Smooth muscle cell (in vitro differentiated cells): Measurements from ENCODE around the gene TMEM179. TPM values are rescaled to one million over a fixed set of nuclear protein-coding genes. Genes with fewer than 3 reads are reported as not detected.

Experiments
- DNase-seq: peaks from one replicate; lab custom pipeline; 2025; ENCODE audit not compliant: unreplicated experiment; lab: John Stamatoyannopoulos, UW
- H2AFZ ChIP-seq: fragments of 200-600 bp; sonication (generic); 2 replicates; pipeline ENCODE4 v1.6.0; 2016; ENCODE audit warnings: antibody characterized with exemption, low read depth, mild to moderate bottlenecking
- H3F3A ChIP-seq: fragments of 200-600 bp; sonication (generic); 2 replicates; pipeline ENCODE4 v1.6.0; 2017; ENCODE audit warnings: antibody characterized with exemption, low read depth
- H3K27ac ChIP-seq: fragments of 200-600 bp; sonication (generic); 2 replicates; pipeline ENCODE4 v1.5.1; 2016; ENCODE audit warnings: low read depth, mild to moderate bottlenecking
- H3K27me3 ChIP-seq: fragments of 200-600 bp; sonication (generic); 2 replicates; pipeline ENCODE4 v1.6.1; 2016; ENCODE audit warnings: low read depth, mild to moderate bottlenecking
- H3K36me3 ChIP-seq: fragments of 200-600 bp; sonication (generic); 2 replicates; pipeline ENCODE4 v1.5.1; 2016; ENCODE audit warnings: low read depth
- H3K4me1 ChIP-seq: fragments of 200-600 bp; sonication (generic); 2 replicates; pipeline ENCODE4 v1.5.1; 2016; ENCODE audit warnings: low read depth
- H3K4me2 ChIP-seq: fragments of 200-600 bp; sonication (generic); 2 replicates; pipeline ENCODE4 v1.6.0; 2016; ENCODE audit warnings: mild to moderate bottlenecking
- H3K4me3 ChIP-seq: fragments of 200-600 bp; sonication (generic); 2 replicates; pipeline ENCODE4 v1.5.1; 2016; ENCODE audit warnings: mild to moderate bottlenecking
- H3K79me2 ChIP-seq: fragments of 200-600 bp; sonication (generic); 2 replicates; pipeline ENCODE4 v1.6.0; 2016; ENCODE audit warnings: low read depth, mild to moderate bottlenecking
- H3K9ac ChIP-seq: fragments of 200-600 bp; sonication (generic); 2 replicates; pipeline ENCODE4 v1.6.0; 2016; ENCODE audit warnings: low read depth
- H3K9me3 ChIP-seq: fragments of 200-600 bp; sonication (generic); replicated peaks from 2 replicates; pipeline ENCODE4 v1.5.1; 2016; ENCODE audit warnings: low read depth
- H4K20me1 ChIP-seq: fragments of 200-600 bp; sonication (generic); 2 replicates; pipeline ENCODE4 v1.6.0; 2016; ENCODE audit warnings: low read depth
- WGBS: methylation state at CpG from one replicate; pipeline ENCODE4 v1.1.7; 2016; ENCODE audit warnings: low lambda C conversion rate; 5-methylcytosine and 5-hydroxymethylcytosine counted together
- polyA plus RNA-seq: library from polyadenylated mRNA; unstranded; fragments of >200 nt; fragmentation: Nextera tagmentation; extraction: Ambion mirVana; gene quantifications from 2 replicates; pipeline ENCODE4 v1.2.1, GENCODE V29; 2016
- total RNA-seq: library from RNA; depleted of rRNA; stranded (reverse); fragments of >200 nt; gene quantifications from 2 replicates; pipeline ENCODE4 v1.2.3, GENCODE V29; 2014
- TF ChIP-seq, protein P1 (sequence below): fragments of 200-600 bp; sonication (generic); IDR thresholded peaks from 2 replicates; pipeline ENCODE4 v1.5.1; 2017; ENCODE audit warnings: borderline replicate concordance, mild to moderate bottlenecking, antibody characterized with exemption; ENCODE audit not compliant: insufficient read depth, poor library complexity, severe bottlenecking

Gene TMEM179
- total and polyA plus RNA-seq, 2 experiments from 2014 or later = 0.87 to 4.8 TPM

DNA sequence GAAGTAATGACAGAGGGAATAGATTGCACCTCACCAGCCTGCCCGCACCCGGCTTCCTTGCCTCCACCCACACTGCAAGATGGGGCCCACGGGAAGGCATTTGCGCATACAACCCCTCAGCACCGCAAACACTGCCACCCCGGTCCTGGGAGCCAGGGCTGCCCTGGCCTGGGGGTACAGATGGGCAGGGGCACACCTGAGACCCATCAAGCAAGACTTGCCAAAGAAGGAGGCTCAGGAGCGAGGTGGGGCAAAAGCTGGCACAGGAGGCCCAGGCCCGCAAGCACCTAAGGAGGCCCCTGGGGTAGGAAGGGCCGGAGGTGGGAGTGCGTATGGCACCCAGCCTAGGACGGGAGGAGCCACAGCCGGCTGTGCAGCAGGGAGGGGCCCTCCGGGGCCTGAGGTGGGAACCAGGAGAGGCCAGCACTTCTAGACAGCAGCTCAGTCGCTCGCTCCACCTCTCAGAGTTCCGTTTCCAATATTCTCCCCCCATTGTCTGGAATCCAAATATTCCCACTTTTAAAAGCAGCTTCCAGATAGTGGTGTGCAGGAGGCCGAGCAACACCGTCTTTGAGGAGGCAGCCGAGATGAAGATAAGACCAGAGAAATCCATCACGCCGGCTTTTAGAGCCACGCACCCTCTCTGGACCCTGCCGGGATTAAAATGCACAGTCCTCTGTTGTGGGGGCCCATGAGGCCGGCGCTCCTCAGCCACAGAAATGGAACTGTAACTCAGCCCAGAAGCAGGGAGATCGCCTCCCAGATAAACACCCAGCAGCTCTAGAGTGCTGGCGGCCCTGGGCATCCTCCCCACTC, 37.2 kb downstream of the TMEM179 start:
- no peak overlapping the region for H2AFZ ChIP-seq
- TF ChIP-seq, protein P1, sequence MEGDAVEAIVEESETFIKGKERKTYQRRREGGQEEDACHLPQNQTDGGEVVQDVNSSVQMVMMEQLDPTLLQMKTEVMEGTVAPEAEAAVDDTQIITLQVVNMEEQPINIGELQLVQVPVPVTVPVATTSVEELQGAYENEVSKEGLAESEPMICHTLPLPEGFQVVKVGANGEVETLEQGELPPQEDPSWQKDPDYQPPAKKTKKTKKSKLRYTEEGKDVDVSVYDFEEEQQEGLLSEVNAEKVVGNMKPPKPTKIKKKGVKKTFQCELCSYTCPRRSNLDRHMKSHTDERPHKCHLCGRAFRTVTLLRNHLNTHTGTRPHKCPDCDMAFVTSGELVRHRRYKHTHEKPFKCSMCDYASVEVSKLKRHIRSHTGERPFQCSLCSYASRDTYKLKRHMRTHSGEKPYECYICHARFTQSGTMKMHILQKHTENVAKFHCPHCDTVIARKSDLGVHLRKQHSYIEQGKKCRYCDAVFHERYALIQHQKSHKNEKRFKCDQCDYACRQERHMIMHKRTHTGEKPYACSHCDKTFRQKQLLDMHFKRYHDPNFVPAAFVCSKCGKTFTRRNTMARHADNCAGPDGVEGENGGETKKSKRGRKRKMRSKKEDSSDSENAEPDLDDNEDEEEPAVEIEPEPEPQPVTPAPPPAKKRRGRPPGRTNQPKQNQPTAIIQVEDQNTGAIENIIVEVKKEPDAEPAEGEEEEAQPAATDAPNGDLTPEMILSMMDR = no peak
- H4K20me1 ChIP-seq = no peaks in the 10 kb centered on the region
- H3K9me3 ChIP-seq = no peaks in the 10 kb centered on the region
- no peaks in the 10 kb centered on the region for H3F3A ChIP-seq
- 70% methylated on average over 27 of the region's 27 CpGs for WGBS
- no peaks in the 10 kb centered on the region for H3K79me2 ChIP-seq
- no peaks in the 10 kb centered on the region for H3K27me3 ChIP-seq
- no peak overlapping the region for H3K4me2 ChIP-seq
- H3K27ac ChIP-seq = no peak overlapping the region
- no peaks in the 10 kb centered on the region for H3K36me3 ChIP-seq
- H3K4me1 ChIP-seq = no peaks in the 10 kb centered on the region
- H3K9ac ChIP-seq = no peak overlapping the region
- DNase-seq = no peak
- no peak overlapping the region for H3K4me3 ChIP-seq

DNA sequence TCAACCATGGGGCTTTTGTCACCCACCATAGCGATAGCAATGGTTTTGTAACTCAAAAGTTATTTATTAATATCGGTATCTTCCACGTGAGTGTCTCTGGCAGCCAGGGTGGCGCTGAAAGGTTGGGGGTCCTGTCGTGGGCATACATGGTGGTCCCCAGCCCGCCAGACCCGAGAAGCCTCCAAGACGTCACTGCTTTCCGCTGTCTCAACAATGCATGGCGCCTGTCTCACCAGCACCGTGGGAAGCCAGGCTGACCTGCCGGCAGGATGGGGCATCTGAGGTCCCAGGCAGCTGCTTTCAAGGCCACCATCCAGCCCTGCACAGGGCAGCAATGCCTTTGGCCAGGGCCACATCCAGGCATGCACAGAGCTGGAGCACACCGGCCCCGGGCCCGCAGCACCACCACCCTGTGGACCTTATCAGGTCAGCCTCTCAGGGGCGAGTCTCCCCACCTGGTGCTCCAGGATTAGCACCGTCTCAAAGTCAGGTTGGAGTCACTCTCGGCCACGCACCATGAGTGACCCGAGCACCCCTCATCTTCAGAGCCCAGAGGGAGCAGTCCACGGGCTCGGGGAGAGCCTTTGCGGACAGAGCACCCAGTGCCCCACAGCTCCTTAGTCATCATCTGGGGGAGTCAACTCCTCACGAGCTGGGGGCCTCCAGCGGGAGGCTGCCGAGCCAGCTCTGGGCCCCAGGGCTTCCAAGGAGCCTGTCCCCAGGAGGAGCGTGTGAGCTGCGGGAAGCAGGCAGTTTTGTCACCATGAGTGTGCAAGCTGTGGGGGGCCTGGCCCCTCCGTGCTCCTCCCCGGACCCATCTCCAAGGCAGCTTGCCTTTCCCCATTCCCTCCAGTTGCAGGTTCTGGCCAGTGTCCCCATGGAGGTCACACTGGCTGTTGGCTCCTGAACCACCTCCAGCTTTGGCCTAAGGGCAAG, 39.6 kb downstream of the TMEM179 start:
- no peak overlapping the region for H2AFZ ChIP-seq

DNA sequence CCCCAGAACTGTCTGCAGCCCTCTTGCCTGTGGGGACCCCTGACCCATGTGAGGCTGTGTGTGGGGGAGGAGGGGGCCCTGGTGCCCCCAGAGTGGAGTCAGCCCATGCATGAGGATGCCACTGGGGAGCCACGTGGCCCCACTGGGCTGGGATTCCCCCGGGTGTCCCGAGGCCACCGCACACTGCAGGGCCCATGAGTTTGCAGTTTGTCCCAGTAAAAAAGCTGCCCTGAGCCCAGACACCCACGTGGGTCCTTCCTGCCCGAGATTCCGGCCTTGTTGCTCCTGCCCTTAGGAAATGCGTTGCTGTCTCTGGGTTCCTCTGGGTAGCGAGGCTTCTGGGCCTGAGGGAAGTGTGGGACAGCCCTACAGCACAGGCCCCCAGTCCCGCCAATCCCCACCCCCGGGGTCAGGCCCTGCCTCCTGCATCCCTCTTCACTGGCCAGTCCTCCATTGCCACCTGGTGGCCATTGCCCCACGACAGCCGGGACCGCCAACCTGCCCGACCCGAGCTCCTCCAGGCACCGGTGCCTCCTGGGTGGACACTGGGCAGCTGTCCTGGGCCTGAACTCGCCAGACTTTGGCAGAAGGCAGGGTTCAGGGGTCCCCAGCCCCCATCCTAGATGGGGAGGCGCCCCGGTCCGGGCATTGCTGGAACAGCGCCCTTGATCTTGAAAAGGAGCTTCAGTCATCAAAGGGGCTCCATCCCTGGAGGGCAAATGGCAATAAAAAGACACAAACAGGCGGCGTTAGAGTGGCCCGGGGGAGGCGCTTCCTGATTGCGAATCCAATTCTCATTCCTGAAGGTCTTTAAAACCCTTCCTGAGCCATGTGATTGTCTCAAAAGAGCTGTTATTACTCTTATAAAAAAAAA, 40.6 kb downstream of the TMEM179 start:
- WGBS = 19% methylated on average over 26 of the region's 27 CpGs
- Histone ChIP-seq H3K79me2 (no peaks in the 10 kb centered on the region), H2AFZ (no peak overlapping the region), H3K9ac (no peak overlapping the region), H3K4me1 (no peaks in the 10 kb centered on the region), H3K4me2 (peak overlapping the region; percentile 50), H3K4me3 (no peak overlapping the region), H3K36me3 (no peaks in the 10 kb centered on the region), H4K20me1 (no peaks in the 10 kb centered on the region), H3K27me3 (no peaks in the 10 kb centered on the region), H3F3A (no peaks in the 10 kb centered on the region), H3K27ac (no peak overlapping the region), H3K9me3 (no peaks in the 10 kb centered on the region)
- TF ChIP-seq, protein P1 = peak; percentile 94
- DNase-seq = peak; percentile 50

More for the DNA sequence above, 39.6 kb downstream of the TMEM179 start:
- no peaks in the 10 kb centered on the region for H3F3A ChIP-seq
- no peak overlapping the region for H3K9ac ChIP-seq
- no peaks in the 10 kb centered on the region for H3K27me3 ChIP-seq
- no peaks in the 10 kb centered on the region for H4K20me1 ChIP-seq
- DNase-seq = no peak
- H3K4me2 ChIP-seq = no peak overlapping the region
- 93% methylated on average over 30 of the region's 30 CpGs for WGBS
- H3K36me3 ChIP-seq = no peaks in the 10 kb centered on the region
- no peaks in the 10 kb centered on the region for H3K79me2 ChIP-seq
- H3K4me3 ChIP-seq = no peak overlapping the region
- no peaks in the 10 kb centered on the region for H3K4me1 ChIP-seq
- H3K27ac ChIP-seq = no peak overlapping the region
- H3K9me3 ChIP-seq = no peaks in the 10 kb centered on the region
- TF ChIP-seq, protein P1 = no peak
